Panc1 (cell line): ENCODE results near the gene PSTPIP1. TPM values are rescaled to one million over a fixed set of nuclear protein-coding genes. Genes with fewer than 3 reads are reported as not detected.

ENCODE experiments used
- ATAC-seq: fragments of 200-7000 bp; cut with Tn5 transposase; 2 replicates; pipeline ENCODE4 v1.9.1; 2020; ENCODE audit warnings: mild to moderate bottlenecking, moderate library complexity
- BruUV-seq: library from RNA; stranded (reverse); fragments of 400-500 nt; replicated peaks from 2 replicates; lab custom pipeline; 2021; lab: Mats Ljungman, UMichigan
- CTCF ChIA-PET: fragments of 300-600 bp; sonication (Branson Sonifier 250); formaldehyde crosslinking; loops from one replicate; lab custom pipeline; 2022; ENCODE audit warnings: antibody characterized with exemption; lab: Charles Lee
- POLR2A ChIA-PET: fragments of 300-600 bp; sonication (Branson Sonifier 250); formaldehyde crosslinking; loops from one replicate; lab custom pipeline; 2022; ENCODE audit warnings: antibody characterized with exemption; lab: Charles Lee
- DNase-seq: peaks from one replicate; pipeline ENCODE4 v3.0.0-alpha.2; 2010; ENCODE audit warnings: low read depth, low spot score
- H3K27ac ChIP-seq: 2 replicates; pipeline ENCODE4 v1.5.1; 2011; ENCODE audit warnings: mild to moderate bottlenecking, low read length, inconsistent platforms
- H3K27me3 ChIP-seq: fragments of 200-500 bp; sonication (Bioruptor generic); 2 replicates; pipeline ENCODE4 v1.6.0; 2014; ENCODE audit warnings: low read length, inconsistent platforms; ENCODE audit not compliant: control insufficient read depth, insufficient read depth
- H3K36me3 ChIP-seq: fragments of 200-500 bp; sonication (Bioruptor generic); 2 replicates; pipeline ENCODE4 v1.5.1; 2014; ENCODE audit warnings: inconsistent platforms, mild to moderate bottlenecking, low read length, moderate library complexity; ENCODE audit not compliant: control insufficient read depth, insufficient read depth
- H3K4me1 ChIP-seq: 2 replicates; pipeline ENCODE4 v1.5.1; 2011; ENCODE audit warnings: inconsistent platforms, mild to moderate bottlenecking, low read length, moderate library complexity; ENCODE audit not compliant: control insufficient read depth, insufficient read depth
- H3K4me3 ChIP-seq, 2 experiments: 2 replicates each; pipeline ENCODE4 v1.5.1; 2011 to 2012; ENCODE audit warnings: low read depth in 2 of 2, low read length in 2 of 2, mild to moderate bottlenecking in 2 of 2, inconsistent platforms in 1 of 2, moderate library complexity in 1 of 2
- H3K9me3 ChIP-seq: fragments of 200-500 bp; sonication (Bioruptor generic); 2 replicates; pipeline ENCODE4 v1.5.1; 2014; ENCODE audit warnings: low read depth, mild to moderate bottlenecking, inconsistent platforms, low read length, moderate library complexity; ENCODE audit not compliant: control insufficient read depth, insufficient read depth
- POLR2AphosphoS5 ChIP-seq: IDR thresholded peaks from 2 replicates; pipeline ENCODE4 v1.6.1; 2012; ENCODE audit warnings: mild to moderate bottlenecking, low read depth, low read length, moderate library complexity
- SIN3A ChIP-seq: IDR thresholded peaks from 2 replicates; pipeline ENCODE4 v1.6.1; 2012; ENCODE audit warnings: low read depth, mild to moderate bottlenecking, low read length, moderate library complexity, borderline replicate concordance; ENCODE audit not compliant: insufficient read depth
- TCF7L2 ChIP-seq: IDR thresholded peaks from 2 replicates; pipeline ENCODE4 v1.6.1; 2011; ENCODE audit warnings: mild to moderate bottlenecking, low read depth, low read length, inconsistent platforms
- in situ Hi-C: cut with HindIII; loops from 2 replicates; pipeline ENCODE4 v1.10.0; 2016; ENCODE audit warnings: low sequenced_read_pairs, low pct_unique_long_range_greater_than_20kb
- intact Hi-C: fragments of 100-400 bp; cut with micrococcal nuclease; formaldehyde crosslinking; loops from one replicate; pipeline ENCODE4 v1.10.0; 2022; ENCODE audit not compliant: unreplicated experiment
- total RNA-seq: library from RNA; stranded (reverse); gene quantifications from one replicate; pipeline ENCODE4 v1.2.1, GENCODE V29; 2021; ENCODE audit not compliant: unreplicated experiment
- TF ChIP-seq, protein P1 (sequence below), 2 experiments: IDR thresholded peaks; 2 replicates each; pipeline ENCODE4 v1.6.1; 2011 to 2012; ENCODE audit warnings: low read depth in 2 of 2, control low read depth in 1 of 2, low read length in 1 of 2, mild to moderate bottlenecking in 1 of 2, moderate library complexity in 1 of 2; ENCODE audit not compliant: insufficient read depth in 1 of 2
- TF ChIP-seq, protein P2 (sequence below): fragments of 450-650 bp; IDR thresholded peaks from 2 replicates; pipeline ENCODE4 v1.5.1; 2017; ENCODE audit warnings: mild to moderate bottlenecking

Gene PSTPIP1
- total RNA-seq, 1 experiment from 2014 or later, result 0.46 TPM

DNA sequence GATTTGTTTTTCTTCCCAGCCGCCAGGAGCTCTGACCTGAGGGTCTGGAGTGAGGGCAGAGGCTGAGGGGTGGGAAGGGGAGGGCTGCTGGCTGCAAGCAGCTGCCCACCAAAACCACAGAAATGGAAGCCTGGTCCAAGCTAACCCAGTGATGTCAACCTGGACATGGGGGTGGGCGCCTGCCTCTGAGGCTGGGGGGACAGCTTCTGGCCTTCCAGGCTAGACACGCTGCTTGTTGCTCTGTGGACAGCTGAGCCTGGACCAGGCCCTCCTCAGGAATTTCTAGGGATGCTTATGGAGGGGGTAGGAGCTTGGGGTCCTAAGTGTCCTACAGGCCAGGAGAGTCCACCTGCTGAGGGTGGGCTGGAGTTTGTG, 21.4 kb downstream of the PSTPIP1 start:
- H3K4me3 ChIP-seq, result no peak overlapping the region
- ATAC-seq (no peak), DNase-seq (no peak)
- no peaks in the 10 kb centered on the region for H3K4me1 ChIP-seq
- no peaks in the 10 kb centered on the region for H3K9me3 ChIP-seq
- POLR2A ChIA-PET, result no interaction called here
- no peaks in the 10 kb centered on the region for H3K36me3 ChIP-seq
- H3K27me3 ChIP-seq, result no peaks in the 10 kb centered on the region
- no TSS peak for BruUV-seq
- in situ Hi-C loops, result no loop called here
- intact Hi-C loops, result no loop called here
- TF ChIP-seq TCF7L2, result no peak
- TF ChIP-seq, protein P1, sequence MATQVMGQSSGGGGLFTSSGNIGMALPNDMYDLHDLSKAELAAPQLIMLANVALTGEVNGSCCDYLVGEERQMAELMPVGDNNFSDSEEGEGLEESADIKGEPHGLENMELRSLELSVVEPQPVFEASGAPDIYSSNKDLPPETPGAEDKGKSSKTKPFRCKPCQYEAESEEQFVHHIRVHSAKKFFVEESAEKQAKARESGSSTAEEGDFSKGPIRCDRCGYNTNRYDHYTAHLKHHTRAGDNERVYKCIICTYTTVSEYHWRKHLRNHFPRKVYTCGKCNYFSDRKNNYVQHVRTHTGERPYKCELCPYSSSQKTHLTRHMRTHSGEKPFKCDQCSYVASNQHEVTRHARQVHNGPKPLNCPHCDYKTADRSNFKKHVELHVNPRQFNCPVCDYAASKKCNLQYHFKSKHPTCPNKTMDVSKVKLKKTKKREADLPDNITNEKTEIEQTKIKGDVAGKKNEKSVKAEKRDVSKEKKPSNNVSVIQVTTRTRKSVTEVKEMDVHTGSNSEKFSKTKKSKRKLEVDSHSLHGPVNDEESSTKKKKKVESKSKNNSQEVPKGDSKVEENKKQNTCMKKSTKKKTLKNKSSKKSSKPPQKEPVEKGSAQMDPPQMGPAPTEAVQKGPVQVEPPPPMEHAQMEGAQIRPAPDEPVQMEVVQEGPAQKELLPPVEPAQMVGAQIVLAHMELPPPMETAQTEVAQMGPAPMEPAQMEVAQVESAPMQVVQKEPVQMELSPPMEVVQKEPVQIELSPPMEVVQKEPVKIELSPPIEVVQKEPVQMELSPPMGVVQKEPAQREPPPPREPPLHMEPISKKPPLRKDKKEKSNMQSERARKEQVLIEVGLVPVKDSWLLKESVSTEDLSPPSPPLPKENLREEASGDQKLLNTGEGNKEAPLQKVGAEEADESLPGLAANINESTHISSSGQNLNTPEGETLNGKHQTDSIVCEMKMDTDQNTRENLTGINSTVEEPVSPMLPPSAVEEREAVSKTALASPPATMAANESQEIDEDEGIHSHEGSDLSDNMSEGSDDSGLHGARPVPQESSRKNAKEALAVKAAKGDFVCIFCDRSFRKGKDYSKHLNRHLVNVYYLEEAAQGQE (IDR thresholded peaks at IDR 0.05; ENCODE audit: insufficient read depth in 1 of 2, low read depth in 2 of 2, low read length in 1 of 2), result no peak
- TF ChIP-seq, protein P2, sequence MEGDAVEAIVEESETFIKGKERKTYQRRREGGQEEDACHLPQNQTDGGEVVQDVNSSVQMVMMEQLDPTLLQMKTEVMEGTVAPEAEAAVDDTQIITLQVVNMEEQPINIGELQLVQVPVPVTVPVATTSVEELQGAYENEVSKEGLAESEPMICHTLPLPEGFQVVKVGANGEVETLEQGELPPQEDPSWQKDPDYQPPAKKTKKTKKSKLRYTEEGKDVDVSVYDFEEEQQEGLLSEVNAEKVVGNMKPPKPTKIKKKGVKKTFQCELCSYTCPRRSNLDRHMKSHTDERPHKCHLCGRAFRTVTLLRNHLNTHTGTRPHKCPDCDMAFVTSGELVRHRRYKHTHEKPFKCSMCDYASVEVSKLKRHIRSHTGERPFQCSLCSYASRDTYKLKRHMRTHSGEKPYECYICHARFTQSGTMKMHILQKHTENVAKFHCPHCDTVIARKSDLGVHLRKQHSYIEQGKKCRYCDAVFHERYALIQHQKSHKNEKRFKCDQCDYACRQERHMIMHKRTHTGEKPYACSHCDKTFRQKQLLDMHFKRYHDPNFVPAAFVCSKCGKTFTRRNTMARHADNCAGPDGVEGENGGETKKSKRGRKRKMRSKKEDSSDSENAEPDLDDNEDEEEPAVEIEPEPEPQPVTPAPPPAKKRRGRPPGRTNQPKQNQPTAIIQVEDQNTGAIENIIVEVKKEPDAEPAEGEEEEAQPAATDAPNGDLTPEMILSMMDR, result no peak
- no peak for TF ChIP-seq SIN3A
- TF ChIP-seq POLR2AphosphoS5, result no peak
- no peak overlapping the region for H3K27ac ChIP-seq
- CTCF ChIA-PET, result interaction anchor here (0.6 kb wide), 1 partner anchor 1080 kb away, joined by 6 read pairs; no protein-coding TSS in a partner anchor

DNA sequence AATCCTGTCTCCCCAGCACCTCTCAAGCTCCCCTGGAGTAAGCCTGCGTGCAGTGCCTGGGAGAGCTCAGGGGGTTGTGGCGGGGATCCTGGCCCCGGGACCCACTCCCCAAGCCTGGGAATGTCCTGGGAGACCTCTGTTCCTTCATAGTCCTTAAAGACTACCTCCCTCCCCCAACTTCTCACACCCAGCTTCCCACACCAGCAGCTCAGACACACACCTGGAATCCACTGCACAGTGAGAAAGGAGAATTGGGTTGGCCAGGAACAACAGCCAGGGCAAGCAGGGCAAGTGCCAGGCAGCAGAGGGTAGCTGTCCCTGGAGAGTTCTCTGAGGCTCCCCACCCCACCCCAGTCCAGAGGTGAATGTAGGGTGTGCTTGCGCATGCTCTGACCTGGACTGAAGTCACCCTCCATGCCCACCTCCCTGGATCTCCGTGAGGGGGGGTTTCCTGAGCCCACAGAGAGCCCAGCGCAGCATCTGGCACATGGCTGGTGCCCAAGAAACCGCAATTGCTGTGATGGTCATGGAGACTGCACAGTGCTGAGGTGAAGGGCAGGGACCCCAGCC, 22.2 kb downstream of the PSTPIP1 start:
- no peak for TF ChIP-seq SIN3A
- TF ChIP-seq, protein P2, result no peak
- no peak for TF ChIP-seq TCF7L2
- BruUV-seq, result no TSS peak
- H3K9me3 ChIP-seq, result no peaks in the 10 kb centered on the region
- H3K4me3 ChIP-seq, result no peak overlapping the region
- ChIA-PET POLR2A (no interaction called here), CTCF (no interaction called here)
- DNase-seq (no peak), ATAC-seq (no peak)
- H3K27ac ChIP-seq, result no peak overlapping the region
- H3K27me3 ChIP-seq, result no peaks in the 10 kb centered on the region
- H3K4me1 ChIP-seq, result no peaks in the 10 kb centered on the region
- in situ Hi-C loops, result no loop called here
- intact Hi-C loops, result no loop called here
- no peaks in the 10 kb centered on the region for H3K36me3 ChIP-seq
